ENCODE measurements around the gene COQ2. TPM values are rescaled to one million over a fixed set of nuclear protein-coding genes. Genes with fewer than 3 reads are reported as not detected.

The COQ2 gene
- total RNA-seq, 1 experiment from 2014 or later: 19.5 TPM

- H3K4me3 ChIP-seq: no peak overlapping the region
- H3K27ac ChIP-seq: peak overlapping the region; percentile 67
- no peaks in the 10 kb centered on the region for H3K9me3 ChIP-seq (ENCODE audit: insufficient read depth, low read depth)
- CTCF ChIA-PET: interaction anchor here (0.6 kb wide), 1 partner anchor 434 kb away, joined by 3 read pairs; no protein-coding TSS in a partner anchor
- H3K4me2 ChIP-seq: peak overlapping the region; percentile 45
- POLR2A ChIA-PET (ENCODE audit: unreplicated experiment): interaction anchor here (0.6 to 0.7 kb wide), 3 partner anchors 12 to 767 kb away, joined by 3 to 10 read pairs (median 3); partner anchors contain the start of gene COQ2
- TF ChIP-seq EZH2 (IDR thresholded peaks at IDR 0.05; ENCODE audit: low read depth) (no peak), CTCF (conservative IDR thresholded peaks at IDR 0.05) (no peak)
- BruUV-seq (replicated peaks): no TSS peak
- no peaks in the 10 kb centered on the region for H4K20me1 ChIP-seq (ENCODE audit: insufficient read depth)
- H3K4me1 ChIP-seq (replicated peaks; ENCODE audit: insufficient read depth): peaks cover 31% of the 10 kb centered on the region
- H2AFZ ChIP-seq: no peak overlapping the region
- H3K27me3 ChIP-seq (ENCODE audit: insufficient read depth, low read depth): no peaks in the 10 kb centered on the region
- DNase-seq: no peak
- H3K79me2 ChIP-seq (ENCODE audit: low read depth): no peaks in the 10 kb centered on the region
- intact Hi-C loops (cut with micrococcal nuclease; ENCODE audit: unreplicated experiment): loop anchor here (10.0 kb wide), 1 partner anchor 803 kb away; no protein-coding TSS in a partner anchor
- H3F3A ChIP-seq (ENCODE audit: insufficient read depth, low read depth): peaks cover 27% of the 10 kb centered on the region
- H3K36me3 ChIP-seq (ENCODE audit: low read depth): peaks cover 10% of the 10 kb centered on the region
- H3K9me2 ChIP-seq (ENCODE audit: insufficient read depth): no peaks in the 10 kb centered on the region
These were observed 16.6 kb downstream of the COQ2 start for GRCh38 chr4:83267830-83268475.

- Histone ChIP-seq H3K4me2 (peak overlapping the region; percentile 45), H3K36me3 (ENCODE audit: low read depth) (peaks cover 10% of the 10 kb centered on the region), H3F3A (ENCODE audit: insufficient read depth, low read depth) (peaks cover 27% of the 10 kb centered on the region), H3K4me1 (replicated peaks; ENCODE audit: insufficient read depth) (peaks cover 31% of the 10 kb centered on the region), H2AFZ (no peak overlapping the region), H3K9me2 (ENCODE audit: insufficient read depth) (no peaks in the 10 kb centered on the region), H3K27me3 (ENCODE audit: insufficient read depth, low read depth) (no peaks in the 10 kb centered on the region), H3K4me3 (no peak overlapping the region), H3K27ac (peak overlapping the region; percentile 67), H3K9me3 (ENCODE audit: insufficient read depth, low read depth) (no peaks in the 10 kb centered on the region), H3K79me2 (ENCODE audit: low read depth) (no peaks in the 10 kb centered on the region), H4K20me1 (ENCODE audit: insufficient read depth) (no peaks in the 10 kb centered on the region)
- intact Hi-C loops (cut with micrococcal nuclease; ENCODE audit: unreplicated experiment): loop anchor here (10.0 kb wide), 1 partner anchor 802 kb away; no protein-coding TSS in a partner anchor
- TF ChIP-seq CTCF (conservative IDR thresholded peaks at IDR 0.05) (no peak), EZH2 (IDR thresholded peaks at IDR 0.05; ENCODE audit: low read depth) (no peak)
- ChIA-PET CTCF (interaction anchor here (0.8 kb wide), 1 partner anchor 193 kb away, joined by 9 read pairs; no protein-coding TSS in a partner anchor), POLR2A (ENCODE audit: unreplicated experiment) (interaction anchor here (0.6 to 0.7 kb wide), 4 partner anchors 13 to 363 kb away, joined by 3 to 10 read pairs (median 4); partner anchors contain the start of gene COQ2)
- peak; percentile 63 to 89 for DNase-seq
- no TSS peak for BruUV-seq (replicated peaks)
These were observed 17.3 kb downstream of the COQ2 start for GRCh38 chr4:83267121-83267829.

- H3K4me1 ChIP-seq (replicated peaks; ENCODE audit: insufficient read depth): peaks cover 31% of the 10 kb centered on the region
- intact Hi-C loops (cut with micrococcal nuclease; ENCODE audit: unreplicated experiment): loop anchor here (10.0 kb wide), 1 partner anchor 802 kb away; no protein-coding TSS in a partner anchor
- no TSS peak for BruUV-seq (replicated peaks)
- no peaks in the 10 kb centered on the region for H4K20me1 ChIP-seq (ENCODE audit: insufficient read depth)
- TF ChIP-seq EZH2 (IDR thresholded peaks at IDR 0.05; ENCODE audit: low read depth) (no peak), CTCF (conservative IDR thresholded peaks at IDR 0.05) (no peak)
- H3K27me3 ChIP-seq (ENCODE audit: insufficient read depth, low read depth): no peaks in the 10 kb centered on the region
- no peak overlapping the region for H2AFZ ChIP-seq
- H3K9me2 ChIP-seq (ENCODE audit: insufficient read depth): no peaks in the 10 kb centered on the region
- H3F3A ChIP-seq (ENCODE audit: insufficient read depth, low read depth): peaks cover 27% of the 10 kb centered on the region
- CTCF ChIA-PET: interaction anchor here (0.8 kb wide), 1 partner anchor 192 kb away, joined by 9 read pairs; no protein-coding TSS in a partner anchor
- H3K36me3 ChIP-seq (ENCODE audit: low read depth): peaks cover 10% of the 10 kb centered on the region
- peak overlapping the region; percentile 45 for H3K4me2 ChIP-seq
- H3K27ac ChIP-seq: peak overlapping the region; percentile 67
- POLR2A ChIA-PET (ENCODE audit: unreplicated experiment): interaction anchor here (0.7 kb wide), 1 partner anchor 363 kb away, joined by 4 read pairs; no protein-coding TSS in a partner anchor
- DNase-seq: no peak
- H3K4me3 ChIP-seq: no peak overlapping the region
- no peaks in the 10 kb centered on the region for H3K9me3 ChIP-seq (ENCODE audit: insufficient read depth, low read depth)
- H3K79me2 ChIP-seq (ENCODE audit: low read depth): no peaks in the 10 kb centered on the region
These were observed 17.9 kb downstream of the COQ2 start for GRCh38 chr4:83266689-83267088.
